Measurements from ENCODE around the gene SPEG. TPM values are rescaled to one million over a fixed set of nuclear protein-coding genes. Genes with fewer than 3 reads are reported as not detected.

SPEG gene
- total RNA-seq, 1 donor from 2014 or later = 6.5 TPM

- Histone ChIP-seq H3K27me3 (ENCODE audit: low read depth) (peaks cover 51% of the 10 kb centered on the region), H3K9me3 (no peaks in the 10 kb centered on the region), H3K4me1 (peaks cover 29% of the 10 kb centered on the region), H3K36me3 (peaks cover 3% of the 10 kb centered on the region), H3K27ac (no peak overlapping the region), H3K4me3 (peak overlapping the region; percentile 80)
- DNase-seq = no peak
- no peak for TF ChIP-seq CTCF (IDR thresholded peaks at IDR 0.05)
- intact Hi-C loops (cut with DNase I) = no loop called here
- ATAC-seq = no peak
These were observed 62.3 kb downstream of the SPEG start for GRCh38 chr2:219496825-219497494.

- ATAC-seq (peak; percentile 91 to 93), DNase-seq (peak; percentile 95)
- H3K9me3 ChIP-seq = no peaks in the 10 kb centered on the region
- no peak for TF ChIP-seq CTCF (IDR thresholded peaks at IDR 0.05)
- intact Hi-C loops (cut with DNase I) = no loop called here
- peaks cover 44% of the 10 kb centered on the region for H3K27me3 ChIP-seq (ENCODE audit: low read depth)
- peaks cover 8% of the 10 kb centered on the region for H3K36me3 ChIP-seq
- peak overlapping the region; percentile 80 for H3K4me3 ChIP-seq
- peaks cover 29% of the 10 kb centered on the region for H3K4me1 ChIP-seq
- H3K27ac ChIP-seq = peak overlapping the region; percentile 93
These were observed 63.0 kb downstream of the SPEG start for GRCh38 chr2:219497495-219498279.

GRCh38 chr2:219498280-219499057 lies 63.8 kb downstream of the SPEG start, which contains the start of gene GMPPA:
GMPPA (plus strand) TSS chr2:219498891; CDS start chr2:219499976, 1,085 bp downstream.
- H3K27ac ChIP-seq = peak within 1 kb of the TSS; percentile 93
- DNase-seq (peak; percentile 96), ATAC-seq (peak; percentile 95 to 96)
- peak within 1 kb of the TSS; percentile 80 for H3K4me3 ChIP-seq
- peaks cover 16% of the 10 kb centered on the region for H3K36me3 ChIP-seq
- TF ChIP-seq CTCF (IDR thresholded peaks at IDR 0.05) = no peak
- peaks cover 41% of the 10 kb centered on the region for H3K27me3 ChIP-seq (ENCODE audit: low read depth)
- intact Hi-C loops (cut with DNase I) = no loop called here
- H3K9me3 ChIP-seq = no peaks in the 10 kb centered on the region
- peaks cover 29% of the 10 kb centered on the region for H3K4me1 ChIP-seq

- intact Hi-C loops (cut with DNase I) = no loop called here
- H3K27ac ChIP-seq = peak overlapping the region; percentile 93
- H3K4me1 ChIP-seq = peaks cover 29% of the 10 kb centered on the region
- no peak for TF ChIP-seq CTCF (IDR thresholded peaks at IDR 0.05)
- DNase-seq = no peak
- no peaks in the 10 kb centered on the region for H3K9me3 ChIP-seq
- peaks cover 36% of the 10 kb centered on the region for H3K27me3 ChIP-seq (ENCODE audit: low read depth)
- peak overlapping the region; percentile 80 for H3K4me3 ChIP-seq
- ATAC-seq = no peak
- H3K36me3 ChIP-seq = peaks cover 21% of the 10 kb centered on the region
These were observed 64.3 kb downstream of the SPEG start for GRCh38 chr2:219499058-219499307.

GRCh38 chr2:219499555-219499954 lies 64.9 kb downstream of the SPEG start:
- Histone ChIP-seq H3K36me3 (peaks cover 27% of the 10 kb centered on the region), H3K4me1 (peaks cover 29% of the 10 kb centered on the region), H3K27ac (peak overlapping the region; percentile 93), H3K27me3 (ENCODE audit: low read depth) (peaks cover 30% of the 10 kb centered on the region), H3K9me3 (no peaks in the 10 kb centered on the region), H3K4me3 (peak overlapping the region; percentile 80)
- DNase-seq (no peak), ATAC-seq (no peak)
- TF ChIP-seq CTCF (IDR thresholded peaks at IDR 0.05) = no peak
- intact Hi-C loops (cut with DNase I) = no loop called here
